GM18873 (cell line): Measurements from ENCODE around the gene KDF1.
"Not testable (repeated sequence)": the region's sequence is repeated elsewhere in the genome, so short reads cannot be mapped to it uniquely, and the experiment has no call there.

ENCODE experiments used
- ATAC-seq: cut with Tn5 transposase; IDR thresholded peaks from one replicate; pipeline ENCODE4 v1.9.1; 2021; ENCODE audit warnings: mild to moderate bottlenecking, moderate library complexity, moderate number of reproducible peaks; ENCODE audit not compliant: unreplicated experiment, low FRiP score

KDF1 gene

DNA sequence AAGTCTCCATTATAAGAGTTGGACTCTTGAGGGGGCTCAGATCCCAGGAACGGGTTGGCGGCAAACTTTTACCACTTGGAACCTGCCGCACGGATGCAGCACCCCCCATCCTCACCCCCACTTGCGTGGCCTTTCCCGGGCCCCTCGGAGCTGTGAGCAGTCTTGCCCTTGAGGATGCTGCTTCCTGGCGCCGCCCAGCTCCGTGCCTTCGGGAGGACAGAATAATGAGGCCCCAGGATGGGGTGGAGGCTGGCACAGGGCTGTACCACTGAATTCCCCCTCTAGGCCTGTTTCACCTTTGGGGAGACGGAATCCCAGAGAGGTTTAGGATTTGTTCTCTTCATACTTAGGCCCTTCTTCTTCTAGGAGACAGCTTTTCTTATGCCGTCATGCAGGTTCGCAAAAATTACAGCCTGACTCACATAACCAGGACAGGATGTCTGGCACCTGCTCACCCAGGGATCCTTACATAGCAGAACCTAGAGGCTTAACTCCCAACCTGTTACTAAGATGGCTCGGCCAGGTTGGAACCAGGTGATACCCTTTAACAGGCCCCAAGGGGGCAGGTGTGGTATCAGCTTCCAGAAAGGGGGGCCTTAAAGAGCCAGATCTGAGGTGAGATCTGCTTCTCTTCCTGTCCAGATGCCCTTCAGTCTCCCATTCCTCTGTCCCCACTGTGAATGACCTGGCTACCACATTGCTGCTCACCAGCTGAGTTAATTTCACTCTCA is 34.7 kb upstream of the KDF1 start:
- ATAC-seq: no peak

- no peak for ATAC-seq
Observed at GRCh38 chr1:26994020-26994786, 33.9 kb upstream of the KDF1 start.

DNA sequence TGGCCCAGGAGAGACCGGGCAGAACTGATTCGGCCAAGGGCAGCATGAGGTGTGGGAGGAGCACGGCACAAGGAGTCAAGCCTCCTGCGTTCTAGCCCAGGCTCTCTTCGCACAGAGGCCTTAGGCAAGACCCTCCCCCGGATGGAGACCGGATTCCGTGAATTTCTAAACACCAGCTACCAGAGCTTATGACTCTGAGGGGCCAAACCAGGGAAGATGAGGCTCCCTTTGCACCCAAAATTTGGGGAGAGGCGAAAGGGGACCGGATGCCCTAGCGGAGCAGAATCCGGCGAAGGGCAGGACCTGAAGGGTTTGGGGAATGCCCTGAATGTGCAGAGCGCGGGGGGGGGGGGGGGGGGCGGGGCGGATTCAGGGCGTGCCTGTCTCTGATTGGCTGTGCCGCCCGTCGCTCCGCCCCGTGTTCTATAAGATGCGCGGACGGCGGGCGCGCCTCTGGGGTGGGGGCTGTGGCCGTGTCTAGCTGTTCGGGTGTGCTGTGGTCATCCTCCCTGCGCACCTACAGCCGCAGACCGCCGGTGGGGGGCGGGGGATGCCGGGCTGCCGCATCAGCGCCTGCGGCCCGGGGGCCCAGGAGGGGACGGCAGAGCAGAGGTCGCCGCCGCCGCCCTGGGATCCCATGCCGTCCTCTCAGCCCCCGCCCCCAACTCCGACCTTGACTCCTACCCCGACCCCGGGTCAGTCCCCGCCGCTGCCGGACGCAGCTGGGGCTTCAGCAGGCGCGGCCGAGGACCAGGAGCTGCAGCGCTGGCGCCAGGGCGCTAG is 33.2 kb upstream of the KDF1 start, which contains the start of gene TRNP1:
TRNP1 (plus strand) TSS at position 456 of the 783 bp plus-strand sequence; CDS start at position 551, 95 bp downstream.
- ATAC-seq: no peak

GRCh38 chr1:26991310-26992116 is 31.2 kb upstream of the KDF1 start:
- ATAC-seq: no peak

DNA sequence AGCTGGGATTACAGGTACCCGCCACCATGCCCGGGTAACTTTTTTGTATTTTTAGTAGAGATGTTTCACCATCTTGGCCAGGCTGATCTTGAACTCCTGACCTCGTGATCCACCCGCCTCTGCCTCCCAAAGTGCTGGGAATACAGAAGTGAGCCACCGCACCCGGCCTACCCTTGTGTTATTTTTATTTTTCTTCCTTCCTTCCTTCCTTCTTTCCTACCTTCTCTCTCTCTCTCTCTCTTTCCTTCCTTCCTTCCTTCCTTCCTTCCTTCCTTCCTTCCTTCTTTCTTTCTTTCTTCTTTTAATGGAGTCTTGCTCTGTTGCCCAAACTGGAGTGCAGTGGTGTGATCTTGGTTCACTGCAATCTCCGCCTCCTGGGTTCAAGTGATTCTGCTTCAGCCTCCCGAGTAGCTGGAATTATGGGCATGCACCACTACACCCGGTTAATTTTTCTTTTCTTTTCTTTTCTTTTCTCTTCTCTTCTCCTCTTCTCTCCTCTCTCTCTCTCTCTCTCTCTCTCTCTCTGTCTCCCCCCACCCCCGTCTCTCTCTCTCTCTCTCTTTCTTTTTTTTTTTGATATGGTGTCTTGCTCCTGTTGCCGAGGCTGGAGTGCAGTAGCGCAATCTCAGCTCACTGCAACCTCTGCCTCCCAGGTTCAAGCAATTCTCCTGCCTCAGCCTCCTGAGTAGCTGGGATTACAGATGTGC is 29.3 kb upstream of the KDF1 start:
- ATAC-seq: not testable (repeated sequence)

DNA sequence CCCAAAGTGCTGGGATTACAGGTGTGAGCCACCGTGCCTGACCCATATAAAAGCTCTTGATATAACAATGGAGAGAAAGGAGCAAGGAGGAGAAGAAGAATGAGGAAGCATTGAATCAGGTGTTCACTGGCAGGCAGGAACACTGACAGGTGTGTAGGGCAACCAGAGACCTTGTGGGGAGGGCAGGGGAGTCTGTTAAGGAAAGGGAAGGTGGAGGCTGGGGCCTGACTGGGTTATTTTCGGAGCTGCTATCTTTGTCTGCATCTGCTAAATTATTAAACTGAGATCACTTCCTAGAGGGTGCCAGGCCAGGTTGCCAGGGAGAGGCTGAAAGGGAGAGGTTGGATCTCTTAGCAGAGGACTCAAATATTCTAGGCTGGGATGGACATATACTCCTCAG is 26.4 kb upstream of the KDF1 start:
- no peak for ATAC-seq

GRCh38 chr1:26984291-26984690 is 24.0 kb upstream of the KDF1 start:
- no peak for ATAC-seq

DNA sequence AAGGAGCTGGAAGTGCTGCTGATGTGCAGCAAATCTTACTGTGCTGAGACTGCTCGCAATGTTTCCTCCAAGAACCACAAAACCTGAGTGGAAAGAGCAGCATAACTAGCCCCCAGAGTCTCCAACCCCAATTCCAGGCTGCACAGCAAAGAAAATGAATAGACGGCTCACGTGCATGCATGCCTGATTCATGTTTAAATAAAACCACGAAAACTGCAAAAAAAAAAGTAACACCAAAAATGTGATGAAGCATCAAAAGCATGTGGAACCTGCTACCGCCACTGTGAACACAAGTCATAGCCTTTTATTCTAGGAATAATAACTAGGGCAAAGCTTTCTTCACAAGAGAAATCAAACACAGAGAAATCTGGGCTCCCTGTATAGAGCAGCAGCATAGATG is 23.6 kb upstream of the KDF1 start:
- no peak for ATAC-seq

DNA sequence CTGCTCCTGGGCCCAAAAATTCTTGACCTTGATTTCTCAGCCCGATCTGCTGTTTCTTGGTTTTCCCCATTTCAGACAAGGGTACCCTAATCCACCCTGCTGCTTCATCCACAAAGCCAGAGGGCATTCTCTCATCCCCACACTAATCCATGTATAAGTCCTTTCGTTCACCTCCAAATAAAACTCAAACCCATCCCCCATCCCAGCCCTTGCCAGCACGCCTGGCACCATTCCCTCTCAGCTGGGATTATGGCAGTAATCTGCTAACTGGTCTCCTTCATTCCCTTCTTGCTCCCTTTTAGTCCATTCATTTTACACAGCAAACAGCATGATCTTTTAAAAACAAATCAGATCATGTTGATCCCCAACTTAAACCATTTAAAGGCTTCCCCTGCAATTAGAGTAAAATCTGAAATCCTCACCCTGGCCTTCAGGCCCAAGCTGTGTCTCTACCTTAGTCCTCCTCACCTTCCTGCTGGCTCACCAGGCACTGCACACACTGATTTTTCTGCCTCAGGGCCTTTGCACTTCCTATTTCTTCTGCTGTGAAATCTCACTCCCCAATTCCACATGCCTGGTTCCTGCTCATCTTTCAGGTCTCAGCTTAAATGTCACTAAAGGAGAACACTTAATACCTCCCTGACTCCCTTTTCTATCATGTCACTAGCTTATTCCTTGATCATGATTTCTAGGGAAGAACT is 21.0 kb upstream of the KDF1 start:
- no peak for ATAC-seq

GRCh38 chr1:26978901-26979300 is 18.6 kb upstream of the KDF1 start:
- no peak for ATAC-seq

DNA sequence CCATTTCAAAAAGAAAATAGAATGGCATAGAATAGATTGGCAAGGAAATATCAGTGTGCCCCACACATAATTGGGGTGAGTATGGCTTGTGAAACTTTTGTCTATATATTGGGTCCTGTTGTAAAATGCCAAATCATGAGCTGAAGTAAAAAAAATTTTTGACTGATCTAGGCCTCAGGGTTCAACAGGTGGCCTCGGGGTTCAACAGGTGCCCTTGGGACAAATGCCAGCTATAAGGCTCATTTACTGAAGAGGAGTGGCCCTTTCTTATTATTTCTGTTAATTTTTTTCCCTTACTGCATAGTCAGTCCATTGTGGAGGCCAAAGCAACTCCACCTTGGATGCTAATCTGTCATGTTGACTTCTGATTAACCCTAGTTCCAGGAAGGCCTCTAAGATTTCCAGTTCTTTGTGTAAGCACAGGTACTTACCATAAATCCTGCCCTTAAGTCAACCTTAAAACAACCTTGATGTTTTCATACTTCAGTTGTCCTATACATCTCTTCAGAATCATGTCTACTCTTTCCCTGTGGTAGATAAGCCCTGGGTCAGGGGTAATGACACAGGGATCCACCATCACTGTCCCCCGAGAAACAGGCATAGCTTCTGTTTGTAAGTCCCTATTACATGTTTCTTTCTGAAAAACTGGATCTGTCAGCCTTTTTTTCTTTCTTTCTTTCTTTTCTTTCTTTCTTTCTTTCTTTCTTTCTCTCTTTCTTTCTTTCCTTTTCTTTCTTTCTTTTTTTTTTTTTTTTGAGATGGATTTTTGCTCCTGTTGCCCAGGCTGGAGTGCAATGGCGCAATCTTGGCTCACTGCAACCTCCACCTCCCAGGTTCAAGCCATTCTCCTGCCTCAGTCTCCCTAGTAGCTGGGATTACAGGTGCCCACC is 16.6 kb upstream of the KDF1 start:
- no peak for ATAC-seq

DNA sequence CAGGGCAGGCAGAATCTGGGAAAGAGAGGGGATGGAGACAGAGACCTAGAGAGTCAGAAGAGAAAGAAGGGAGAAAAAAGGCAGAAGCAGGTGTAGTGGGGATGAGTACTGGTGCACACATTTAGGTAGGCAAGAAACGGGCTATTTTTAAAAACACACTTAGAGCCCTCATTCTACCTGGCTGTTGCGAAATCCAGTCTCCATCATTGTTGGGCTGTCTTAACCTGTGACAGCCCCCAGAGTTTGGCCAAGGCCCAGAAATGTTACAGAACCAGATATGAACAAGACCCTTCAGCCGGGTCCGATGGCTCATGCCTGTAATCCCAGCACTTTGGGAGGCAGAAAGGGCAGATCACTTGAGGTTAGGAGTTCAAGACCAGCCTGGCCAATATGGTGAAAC is 12.6 kb upstream of the KDF1 start:
- no peak for ATAC-seq

DNA sequence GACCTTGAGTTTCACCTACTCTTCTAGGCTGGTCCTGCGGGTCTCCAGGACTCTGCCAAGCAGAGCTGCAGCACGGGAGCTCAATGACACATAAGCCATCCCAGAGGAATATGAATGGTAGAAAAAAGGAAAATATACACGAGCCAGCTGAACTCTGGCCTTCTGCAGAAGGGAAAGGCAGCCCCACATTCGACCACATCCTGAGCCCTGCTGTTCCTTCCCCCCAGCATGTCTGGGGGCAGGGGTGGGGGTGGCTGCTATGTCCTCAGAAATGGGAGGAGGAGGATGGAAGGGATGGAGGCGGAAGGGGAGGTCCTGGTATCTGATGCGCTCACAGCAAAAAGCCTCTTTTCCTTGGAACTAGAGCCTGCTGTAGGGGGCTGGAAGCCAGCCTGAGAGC is 12.1 kb upstream of the KDF1 start:
- ATAC-seq: no peak

GRCh38 chr1:26971590-26971989 is 11.3 kb upstream of the KDF1 start:
- ATAC-seq: no peak

- no peak for ATAC-seq
Observed at GRCh38 chr1:26970810-26971209, 10.5 kb upstream of the KDF1 start.

- no peak for ATAC-seq
Observed at GRCh38 chr1:26965628-26966027, 5.4 kb upstream of the KDF1 start.

- ATAC-seq: no peak
Observed at GRCh38 chr1:26965213-26965612, 4.9 kb upstream of the KDF1 start.

DNA sequence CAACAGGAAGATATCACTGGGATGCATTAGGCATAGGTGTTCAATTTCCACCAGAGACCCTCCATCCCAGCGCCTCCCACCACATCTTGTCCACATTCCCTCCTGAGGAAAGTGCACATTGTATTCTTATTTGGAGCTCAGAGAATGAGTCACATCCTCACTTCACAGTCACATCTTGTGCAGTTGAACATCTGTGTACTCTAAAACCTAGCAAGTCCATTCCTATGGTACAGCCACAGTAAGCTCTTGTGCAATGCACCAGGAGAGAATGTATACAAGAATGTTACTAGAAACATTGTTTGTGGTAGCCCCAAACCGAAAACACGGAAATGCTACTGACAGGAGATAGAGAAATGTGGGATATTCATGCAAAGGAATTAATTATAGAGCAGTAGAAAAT is 1.6 kb upstream of the KDF1 start:
- ATAC-seq: no peak
